ENCODE results near the gene DDX18. TPM values are rescaled to one million over a fixed set of nuclear protein-coding genes. Genes with fewer than 3 reads are reported as not detected.
A peak's percentile ranks its signal among the peaks of the same experiment; 100 is the strongest.

The DDX18 gene
- total RNA-seq, 1 donor from 2014 or later: 98.0 TPM

DNA sequence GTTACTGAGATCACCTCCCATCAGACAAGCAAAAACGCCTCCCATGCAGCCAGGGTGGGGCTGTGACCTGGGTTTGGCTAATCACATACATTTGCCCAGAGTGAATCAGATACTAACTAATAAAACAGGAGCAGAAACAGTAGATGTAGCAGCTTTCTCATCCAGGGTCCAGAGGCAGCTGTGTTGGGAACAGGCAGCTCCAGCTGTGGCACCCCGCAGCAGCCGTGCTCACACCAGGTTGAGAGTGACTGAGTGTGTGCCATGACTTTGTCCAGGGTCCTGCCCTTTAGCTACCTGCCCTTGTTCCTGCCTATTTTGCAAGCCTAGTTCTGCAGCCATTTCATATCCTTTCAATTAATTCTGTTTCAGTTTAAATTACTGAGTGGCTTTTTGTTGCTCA lies 20.5 kb downstream of the DDX18 start:
- DNase-seq (ENCODE audit: low read depth): no peak

DNA sequence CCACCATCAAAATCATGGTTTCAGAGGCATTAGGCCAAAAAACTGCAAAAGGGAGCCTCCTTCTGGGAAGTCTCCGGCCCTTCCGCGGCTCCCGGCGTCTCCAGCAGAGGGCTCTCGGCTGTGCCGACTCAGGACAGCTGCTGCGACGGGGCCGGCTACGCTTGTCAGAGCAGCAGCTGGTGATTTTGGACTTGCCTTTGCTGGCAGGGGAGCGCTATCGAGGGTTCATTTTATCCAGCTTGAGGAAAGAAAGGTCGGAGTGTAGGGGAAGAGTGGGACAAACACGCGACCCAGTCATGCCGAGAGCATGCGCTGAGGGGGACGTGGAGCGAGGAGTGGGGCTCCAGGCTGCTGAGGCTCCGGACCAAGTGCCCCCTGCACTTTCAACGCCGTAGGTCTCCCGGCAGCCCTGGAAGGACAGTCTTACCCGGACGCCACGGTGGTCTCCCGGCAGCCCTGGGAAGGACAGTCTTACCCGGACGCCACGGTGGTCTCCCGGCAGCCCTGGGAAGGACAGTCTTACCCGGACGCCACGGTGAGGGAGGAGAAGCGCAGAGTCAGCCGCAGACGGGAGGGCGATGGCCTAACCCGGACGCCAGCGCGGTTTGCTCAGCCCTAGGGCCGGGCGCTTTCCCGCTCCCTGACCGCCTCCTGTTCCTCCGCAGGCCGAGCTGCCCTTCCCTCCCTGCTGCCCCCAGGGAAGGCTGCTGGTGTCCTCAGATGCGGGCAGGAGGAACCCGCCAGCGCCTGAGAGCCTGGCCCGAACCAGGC lies 21.7 kb downstream of the DDX18 start:
- peak; percentile 50 for DNase-seq (ENCODE audit: low read depth)

DNA sequence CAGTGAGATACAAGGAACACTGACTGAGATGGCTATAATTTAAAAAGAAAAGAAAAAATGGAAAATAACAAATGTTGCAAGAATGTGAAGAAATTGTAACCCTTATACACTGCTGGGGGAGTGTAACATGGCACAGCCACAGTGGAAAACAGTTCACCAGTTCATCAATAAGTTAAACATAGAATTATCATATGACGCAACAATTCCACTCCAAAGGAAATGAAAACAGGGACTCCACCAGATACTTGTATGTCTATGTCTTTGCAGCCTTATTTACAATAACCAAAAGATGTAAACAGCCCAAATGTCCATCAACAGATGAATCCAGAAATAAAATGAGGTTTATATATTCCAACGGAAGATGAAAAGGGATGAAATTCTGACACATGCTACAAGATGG lies 30.8 kb downstream of the DDX18 start:
- no peak for DNase-seq (ENCODE audit: low read depth)

DNA sequence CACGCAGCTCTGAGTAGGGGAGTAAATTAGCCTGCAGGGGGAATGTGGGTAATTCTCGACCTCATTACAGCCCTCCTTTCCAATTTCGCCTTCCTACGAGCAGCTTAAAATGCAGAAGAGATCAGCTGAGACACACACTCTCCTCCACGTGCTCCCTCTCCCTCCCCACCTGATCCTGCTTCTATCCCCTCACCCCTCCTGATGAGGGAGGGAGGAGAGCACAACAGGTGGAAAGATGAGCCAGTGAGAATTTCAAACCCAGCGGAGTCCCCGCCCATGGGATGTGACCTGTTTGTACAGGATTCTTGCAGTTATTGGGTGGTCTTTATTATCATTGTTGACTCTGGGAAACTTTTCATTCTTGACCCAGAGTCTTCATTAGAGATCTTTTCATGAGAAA lies 35.5 kb downstream of the DDX18 start:
- DNase-seq (ENCODE audit: low read depth): no peak

DNA sequence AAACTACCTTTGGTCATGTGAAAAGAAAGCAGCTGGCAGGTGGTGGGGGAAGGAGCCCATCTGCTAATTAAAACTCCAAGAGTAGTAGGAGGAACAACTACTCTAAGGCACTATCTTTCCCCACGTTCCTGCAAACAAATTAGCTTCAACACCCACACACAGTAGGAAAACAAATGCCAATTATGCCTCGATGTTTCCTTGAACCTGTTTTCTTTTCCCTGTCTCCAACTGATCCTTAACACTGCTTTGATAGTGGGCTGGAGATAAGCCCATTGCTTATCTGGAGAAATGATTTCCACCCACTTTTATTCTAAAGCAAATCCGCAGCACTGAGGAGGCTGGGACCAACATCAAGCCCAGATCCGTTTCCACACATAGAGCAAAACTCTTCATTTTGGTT lies 36.0 kb downstream of the DDX18 start:
- DNase-seq (ENCODE audit: low read depth): no peak

DNA sequence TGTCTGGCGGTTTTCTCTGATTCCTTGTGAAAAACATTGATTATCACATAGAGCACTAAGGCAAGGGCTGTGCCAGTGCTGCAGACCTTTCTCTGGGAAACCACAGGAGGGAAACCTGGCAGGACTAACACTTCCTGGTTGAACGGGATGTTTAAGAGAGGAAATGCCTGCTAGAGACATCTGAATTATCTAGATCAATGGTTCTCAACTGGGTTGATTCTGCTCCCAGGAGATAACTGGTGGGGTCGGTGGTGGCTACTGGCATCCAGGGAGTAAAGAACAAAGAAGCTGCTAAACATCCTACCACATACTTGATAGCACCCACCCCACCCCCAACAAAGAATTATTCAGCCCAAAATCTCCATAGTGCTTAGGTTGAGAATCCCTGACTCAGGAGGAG lies 37.5 kb downstream of the DDX18 start:
- no peak for DNase-seq (ENCODE audit: low read depth)

DNA sequence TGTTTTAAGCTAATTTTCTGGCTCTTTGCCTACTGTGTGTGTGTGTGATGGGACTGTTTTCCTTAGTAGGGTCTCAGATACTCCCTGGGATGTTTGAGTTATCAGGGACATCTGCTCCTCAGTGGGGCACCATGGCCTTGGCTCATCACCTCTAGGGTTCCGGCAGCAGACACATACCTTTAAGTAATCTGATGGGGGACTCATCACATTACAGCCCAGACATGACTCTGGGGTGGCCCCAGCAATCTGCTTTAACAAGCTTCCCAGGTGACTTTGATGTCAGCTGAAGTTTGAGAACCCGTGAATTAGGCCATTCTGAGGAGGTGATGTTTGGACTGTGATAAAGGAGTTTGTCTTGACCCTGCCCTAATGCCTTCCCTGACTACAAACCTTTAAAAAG lies 38.8 kb downstream of the DDX18 start:
- DNase-seq (ENCODE audit: low read depth): no peak

DNA sequence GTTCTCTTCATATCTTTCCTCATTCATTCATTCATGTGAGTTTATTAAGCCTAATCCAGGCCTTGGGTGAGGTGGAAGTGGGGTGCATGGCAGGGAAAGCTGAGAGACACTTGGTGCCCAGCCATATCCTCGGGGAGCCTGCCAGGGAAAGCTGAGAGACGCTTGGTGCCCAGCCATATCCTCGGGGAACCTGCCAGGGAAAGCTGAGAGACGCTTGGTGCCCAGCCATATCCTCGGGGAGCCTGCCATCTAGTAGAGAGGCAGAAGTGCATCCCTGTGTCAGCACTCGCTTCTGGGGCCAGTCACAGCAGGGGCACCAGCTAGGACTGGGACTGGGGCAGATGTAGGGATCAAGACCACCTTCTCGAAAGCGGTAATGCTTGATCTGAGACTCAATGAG lies 39.4 kb downstream of the DDX18 start:
- DNase-seq (ENCODE audit: low read depth): no peak

DNA sequence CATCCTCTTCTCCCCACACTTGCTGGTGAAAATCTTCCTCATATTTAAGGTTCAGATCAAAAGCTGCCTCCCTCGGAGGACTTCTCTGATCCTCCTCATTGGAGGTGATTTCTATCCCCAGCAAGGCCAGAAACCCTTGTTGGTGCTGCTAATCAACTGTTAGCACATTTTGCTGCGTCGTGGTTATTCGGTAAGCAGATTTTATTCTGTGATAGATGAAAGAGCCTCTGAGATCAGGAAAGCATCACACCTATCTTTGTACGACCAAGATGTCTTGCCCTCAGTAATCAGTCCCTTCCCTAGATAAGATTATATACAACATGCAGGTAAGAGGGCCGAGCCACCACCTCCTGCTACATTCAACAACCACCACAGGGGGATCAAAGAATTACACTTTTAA lies 40.1 kb downstream of the DDX18 start:
- DNase-seq (ENCODE audit: low read depth): no peak

DNA sequence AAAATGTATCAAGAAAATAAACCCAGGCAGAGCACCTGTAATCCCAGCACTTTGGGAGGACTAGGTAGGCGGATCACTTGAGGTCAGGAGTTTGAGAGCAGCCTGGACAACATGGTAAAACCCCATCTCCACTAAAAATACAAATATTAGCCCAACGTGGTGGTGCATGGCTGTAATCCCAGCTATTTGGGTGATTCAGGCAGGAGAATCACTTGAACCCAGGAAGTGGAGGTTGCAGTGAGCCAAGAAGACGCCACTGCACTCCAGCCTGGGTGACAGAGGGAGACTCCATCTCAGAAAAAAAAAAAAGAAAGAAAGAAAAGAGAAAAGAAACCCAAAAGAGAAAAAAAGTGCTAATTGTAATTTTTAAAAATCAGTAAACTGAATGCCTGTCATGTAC lies 41.4 kb downstream of the DDX18 start:
- no peak for DNase-seq (ENCODE audit: low read depth)

DNA sequence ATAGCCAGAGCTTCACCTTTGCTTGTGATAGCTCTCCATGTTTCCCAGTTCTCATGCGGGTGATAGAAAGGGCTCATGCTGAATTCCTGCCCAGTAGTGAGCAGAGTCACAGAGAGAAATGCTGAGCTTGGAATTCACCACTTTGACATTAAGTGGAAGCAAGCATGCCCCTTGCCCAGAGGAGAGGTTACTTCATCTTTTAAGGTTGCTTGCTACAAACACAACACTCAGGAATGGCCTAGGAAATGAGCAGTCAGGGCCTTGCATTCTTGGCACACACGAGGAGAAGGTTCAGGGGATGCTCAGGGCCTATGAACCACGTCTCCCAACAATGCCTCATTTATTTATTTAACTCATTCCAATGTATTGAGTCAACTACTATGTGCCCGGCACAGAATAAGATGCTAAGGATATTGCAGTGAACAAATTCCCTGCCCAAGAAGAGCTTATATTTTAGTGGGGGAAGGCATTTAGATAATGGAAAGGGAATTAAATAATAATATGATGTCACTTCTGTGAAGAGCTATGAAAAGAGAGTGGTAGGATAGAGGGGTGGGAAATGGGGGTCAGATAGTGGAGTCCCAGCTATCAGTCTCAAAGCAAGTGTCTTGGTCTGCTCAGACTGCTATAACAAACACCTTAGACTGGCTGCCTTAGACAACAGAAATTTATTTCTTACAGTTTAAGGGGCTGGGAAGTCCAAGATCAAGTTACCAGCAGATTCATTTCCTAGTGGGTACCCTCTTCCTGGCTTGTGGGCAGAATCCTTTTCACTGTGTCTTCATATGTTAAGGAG lies 42.1 kb downstream of the DDX18 start:
- DNase-seq (ENCODE audit: low read depth): peak; percentile 97

DNA sequence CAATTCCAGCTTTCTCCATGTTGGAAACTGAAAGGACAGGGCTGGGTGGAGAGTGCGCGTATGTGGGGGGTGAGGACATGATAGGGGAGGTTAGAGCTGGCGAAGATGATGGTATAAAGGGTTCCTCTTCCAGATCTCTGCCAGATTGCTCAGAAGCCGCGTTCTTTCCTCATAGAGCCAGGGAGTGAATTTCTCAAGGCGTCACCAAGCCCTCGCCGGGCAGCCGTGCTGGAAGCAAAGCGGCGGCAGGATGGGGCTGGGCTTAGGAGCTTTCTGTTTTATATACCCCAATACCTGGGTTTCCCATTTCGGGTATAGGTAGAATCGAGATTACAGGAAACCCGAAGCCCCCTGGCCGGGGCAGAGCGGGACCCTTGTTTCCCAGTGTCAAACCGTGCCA lies 43.8 kb downstream of the DDX18 start:
- DNase-seq (ENCODE audit: low read depth): no peak

DNA sequence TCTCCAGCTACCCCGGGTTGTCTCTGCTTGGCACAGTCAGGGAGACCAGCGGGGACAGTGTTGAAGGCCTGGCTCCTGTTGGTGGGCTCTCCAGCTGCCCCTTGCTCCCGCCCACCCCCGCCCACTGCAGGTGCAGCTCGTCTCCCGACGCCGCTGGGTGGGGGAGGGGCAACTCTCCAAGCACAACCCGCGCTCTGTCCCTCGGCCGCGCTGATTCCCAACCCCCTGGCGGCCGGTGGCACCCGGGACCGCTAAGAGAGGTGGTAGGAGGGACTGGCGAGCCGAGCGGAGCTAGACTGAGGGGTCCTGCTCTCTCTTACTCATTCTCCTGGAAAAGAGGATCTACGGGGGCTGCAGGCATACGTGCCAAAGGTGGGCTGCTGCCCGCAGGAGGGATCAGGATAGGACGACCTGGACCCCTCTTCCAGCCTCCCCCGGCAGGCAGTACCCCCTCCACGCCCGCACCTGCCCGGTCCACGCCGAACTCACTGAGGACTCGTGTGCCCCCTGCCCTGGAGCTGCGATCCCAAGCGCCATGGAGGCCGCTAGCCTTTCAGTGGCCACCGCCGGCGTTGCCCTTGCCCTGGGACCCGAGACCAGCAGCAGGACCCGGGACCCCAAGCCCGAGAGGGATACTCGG lies 44.5 kb downstream of the DDX18 start:
- DNase-seq (ENCODE audit: low read depth): no peak

DNA sequence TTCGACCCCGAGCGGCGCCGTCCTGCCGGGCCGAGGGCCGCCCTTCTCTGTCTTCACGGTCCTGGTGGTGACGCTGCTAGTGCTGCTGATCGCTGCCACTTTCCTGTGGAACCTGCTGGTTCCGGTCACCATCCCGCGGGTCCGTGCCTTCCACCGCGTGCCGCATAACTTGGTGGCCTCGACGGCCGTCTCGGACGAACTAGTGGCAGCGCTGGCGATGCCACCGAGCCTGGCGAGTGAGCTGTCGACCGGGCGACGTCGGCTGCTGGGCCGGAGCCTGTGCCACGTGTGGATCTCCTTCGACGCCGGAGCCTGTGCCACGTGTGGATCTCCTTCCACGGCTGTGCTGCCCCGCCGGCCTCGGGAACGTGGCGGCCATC lies 45.0 kb downstream of the DDX18 start:
- DNase-seq (ENCODE audit: low read depth): no peak

DNA sequence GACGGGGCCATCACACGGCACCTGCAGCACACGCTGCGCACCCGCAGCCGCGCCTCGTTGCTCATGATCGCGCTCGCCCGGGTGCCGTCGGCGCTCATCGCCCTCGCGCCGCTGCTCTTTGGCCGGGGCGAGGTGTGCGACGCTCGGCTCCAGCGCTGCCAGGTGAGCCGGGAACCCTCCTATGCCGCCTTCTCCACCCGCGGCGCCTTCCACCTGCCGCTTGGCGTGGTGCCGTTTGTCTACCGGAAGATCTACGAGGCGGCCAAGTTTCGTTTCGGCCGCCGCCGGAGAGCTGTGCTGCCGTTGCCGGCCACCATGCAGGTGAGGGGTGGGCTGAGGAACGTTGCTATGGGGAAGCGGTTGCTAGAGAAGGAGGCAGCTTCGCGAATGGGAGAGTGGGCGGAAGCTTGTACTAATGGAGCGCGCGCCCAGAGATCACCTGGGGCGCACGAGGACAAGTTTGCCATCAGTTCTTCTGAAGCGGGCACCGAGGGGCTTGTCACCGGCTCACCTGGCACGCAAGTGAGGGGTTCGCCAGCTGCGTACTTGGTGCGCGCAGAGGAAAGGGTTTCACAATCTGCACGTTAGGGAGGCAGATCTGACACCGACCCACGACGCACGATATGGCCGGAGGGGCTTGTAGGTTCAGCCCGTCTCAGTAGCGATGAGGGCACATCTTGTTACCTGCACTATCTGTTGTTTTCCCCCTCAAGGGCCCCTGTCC lies 45.6 kb downstream of the DDX18 start:
- DNase-seq (ENCODE audit: low read depth): no peak

DNA sequence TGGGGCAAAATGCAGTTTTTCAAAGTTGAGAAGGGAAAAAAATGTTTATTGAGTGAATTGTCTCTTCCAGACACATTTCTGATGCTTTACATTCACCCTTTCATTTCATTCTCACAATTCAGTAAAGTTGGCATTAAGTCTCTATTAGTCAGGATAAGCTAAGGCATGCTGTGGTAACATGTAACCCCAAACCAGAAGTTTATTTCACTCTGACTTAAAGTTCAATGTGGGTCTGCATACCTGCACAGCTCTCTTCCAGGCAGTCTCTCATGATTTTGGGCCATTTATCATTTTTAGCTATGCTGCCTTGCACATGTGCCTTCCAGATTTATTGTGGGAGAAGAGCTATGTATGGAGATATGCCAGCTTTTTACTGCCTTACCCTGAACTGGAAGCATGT lies 48.0 kb downstream of the DDX18 start:
- no peak for DNase-seq (ENCODE audit: low read depth)

DNA sequence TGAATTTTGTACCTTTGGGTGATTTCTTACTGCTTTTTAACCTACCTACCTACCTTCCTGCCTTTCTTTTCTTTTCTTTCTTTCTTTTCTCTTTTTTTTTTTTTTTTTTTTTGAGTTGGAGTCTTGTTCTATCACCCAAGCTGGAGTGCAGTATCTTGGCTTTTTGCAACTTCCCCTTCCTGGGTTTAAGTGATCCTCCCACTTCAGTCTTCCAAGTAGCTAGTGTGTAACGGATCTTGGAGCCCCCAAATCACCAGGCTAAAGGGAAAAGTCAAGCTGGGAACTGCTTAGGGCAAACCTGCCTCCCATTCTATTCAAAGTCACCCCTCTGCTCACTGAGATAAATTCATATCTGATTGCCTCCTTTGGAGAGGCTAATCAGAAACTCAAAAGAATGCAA lies 61.3 kb downstream of the DDX18 start:
- DNase-seq (ENCODE audit: low read depth): no peak

DNA sequence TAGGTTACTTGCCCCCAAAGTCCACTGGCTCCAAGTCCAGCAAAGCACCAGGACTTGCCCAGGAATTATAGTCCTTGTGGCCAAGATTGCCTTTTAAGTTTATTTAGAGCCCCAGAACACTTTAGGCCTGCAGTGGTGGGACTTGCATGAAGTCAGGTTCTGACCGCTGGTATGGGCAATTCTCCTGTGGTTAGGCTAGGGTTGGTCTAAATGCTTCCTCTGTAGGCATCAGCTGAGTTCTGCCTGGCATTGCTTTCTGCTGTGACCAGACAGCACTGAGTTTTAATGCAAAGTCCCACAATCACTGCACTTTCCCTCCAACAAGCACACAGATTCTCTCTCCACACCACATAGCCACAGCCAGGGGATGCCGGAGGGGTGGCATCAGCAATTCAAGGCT lies 64.5 kb downstream of the DDX18 start:
- no peak for DNase-seq (ENCODE audit: low read depth)

All from renal cortical epithelial cell (primary cell).